HG03139 (cell line): Measurements from ENCODE around the gene ZNF274.
"Not testable (repeated sequence)": the region's sequence is repeated elsewhere in the genome, so short reads cannot be mapped to it uniquely, and the experiment has no call there.

Source experiments
- ATAC-seq: cut with Tn5 transposase; IDR thresholded peaks from one replicate; pipeline ENCODE4 v1.9.1; 2021; ENCODE audit not compliant: unreplicated experiment

The ZNF274 gene

GRCh38 chr19:58182989-58183816 is at the start of gene ZNF274:
Gene ZNF274, plus strand, starts transcription at chr19:58183061. Its CDS starts 905 bp downstream, at chr19:58183966.
- ATAC-seq: peak; percentile 77

GRCh38 chr19:58134244-58134643 is 48.6 kb upstream of the ZNF274 start:
- no peak for ATAC-seq

DNA sequence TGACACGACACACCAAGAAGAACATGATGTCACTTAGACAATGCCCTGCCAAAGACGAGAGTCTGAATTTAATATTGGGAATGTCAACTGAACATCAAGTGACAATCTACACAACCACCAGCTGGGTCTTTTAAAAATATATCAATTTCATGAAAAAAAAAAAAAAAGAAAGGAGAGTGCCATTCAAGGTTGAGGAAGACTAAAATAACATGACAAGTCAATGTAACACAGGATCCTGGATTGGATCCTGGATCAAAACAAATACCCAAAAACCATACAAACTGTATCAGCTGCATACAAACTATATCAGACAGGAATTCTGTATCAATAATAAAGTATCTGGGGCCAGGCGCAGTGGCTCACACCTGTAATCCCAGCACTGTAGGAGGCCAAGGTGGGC is 37.0 kb upstream of the ZNF274 start:
- no peak for ATAC-seq

- not testable (repeated sequence) for ATAC-seq
Measured at GRCh38 chr19:58147475-58147874, 35.4 kb upstream of the ZNF274 start.

- ATAC-seq: no peak
Measured at GRCh38 chr19:58150328-58150921, 32.4 kb upstream of the ZNF274 start, which contains the start of gene ZNF329. Gene ZNF329, minus strand, starts transcription at chr19:58150789. Its CDS starts 21,286 bp downstream, at chr19:58129503.

DNA sequence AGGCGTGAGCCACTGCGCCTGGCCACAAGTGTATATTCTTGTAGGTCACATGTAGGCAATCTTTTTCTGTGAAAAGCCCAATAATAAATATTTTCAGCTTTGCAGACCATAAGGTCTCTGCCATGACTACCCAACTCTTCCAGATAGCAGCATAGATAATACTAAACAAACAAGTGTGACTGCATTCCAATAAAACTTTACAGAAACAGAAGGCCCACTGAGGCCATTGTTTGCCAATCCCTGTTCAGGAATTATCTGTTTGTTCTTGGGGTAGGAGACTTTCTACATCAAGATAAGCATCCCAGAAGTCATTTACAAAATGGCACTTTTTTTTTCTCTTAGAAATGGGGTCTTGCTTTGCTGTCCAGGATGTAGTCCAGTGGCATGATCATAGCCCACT is 29.5 kb upstream of the ZNF274 start:
- ATAC-seq: no peak

- ATAC-seq: no peak
Measured at GRCh38 chr19:58154287-58154678, 28.6 kb upstream of the ZNF274 start.

- peak; percentile 60 for ATAC-seq
Measured at GRCh38 chr19:58154679-58155648, 27.9 kb upstream of the ZNF274 start.

GRCh38 chr19:58157045-58157728 is 25.7 kb upstream of the ZNF274 start:
- ATAC-seq: no peak

- ATAC-seq: no peak
Measured at GRCh38 chr19:58166268-58166667, 16.6 kb upstream of the ZNF274 start.

- no peak for ATAC-seq
Measured at GRCh38 chr19:58166708-58167280, 16.1 kb upstream of the ZNF274 start.

DNA sequence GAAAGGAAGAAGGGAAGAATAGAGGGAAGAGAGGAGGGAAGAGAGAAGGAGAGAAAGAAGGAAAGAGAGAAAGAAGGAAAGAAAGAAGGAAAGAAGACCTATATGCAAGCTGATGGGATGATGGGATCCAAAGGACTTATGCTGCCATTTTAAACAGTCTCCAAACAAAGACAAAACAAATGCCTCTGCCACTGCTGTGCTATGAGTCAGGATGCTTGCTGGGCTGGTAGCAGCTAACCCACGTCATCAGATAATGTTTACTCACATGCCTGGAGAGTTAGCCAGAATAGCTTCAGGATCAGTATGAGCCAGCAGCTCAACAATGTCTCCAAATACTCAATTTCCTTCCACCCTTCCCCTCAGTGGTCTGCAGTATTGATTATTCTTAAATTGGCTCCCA is 12.0 kb upstream of the ZNF274 start:
- ATAC-seq: no peak

GRCh38 chr19:58181902-58182576 is 822 bp upstream of the ZNF274 start:
- ATAC-seq: no peak

DNA sequence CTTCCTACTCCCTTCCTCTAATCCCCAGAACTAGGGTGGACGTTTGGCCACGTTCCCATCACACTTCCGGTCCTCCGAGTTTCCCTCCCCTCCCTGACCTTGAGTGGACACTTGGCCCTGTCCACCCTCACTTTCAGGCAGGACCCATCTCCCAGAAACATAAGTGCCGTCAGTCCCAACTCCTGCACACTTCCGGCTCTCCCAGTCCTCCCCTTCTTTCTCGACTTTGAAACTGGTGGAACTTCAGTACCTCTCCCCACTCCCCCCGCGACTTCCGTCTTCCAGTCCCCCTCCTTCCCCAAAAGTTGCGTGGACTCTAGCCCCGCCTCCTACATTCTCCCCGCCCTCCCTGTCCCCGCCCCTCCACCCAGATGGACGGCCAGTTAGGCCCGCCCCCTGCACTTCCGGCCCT is 278 bp upstream of the ZNF274 start:
- no peak for ATAC-seq

GRCh38 chr19:58183817-58184215 is 955 bp downstream of the ZNF274 start:
- ATAC-seq: no peak

- ATAC-seq: no peak
Measured at GRCh38 chr19:58196901-58197616, 14.2 kb downstream of the ZNF274 start.

GRCh38 chr19:58203814-58204475 is 21.1 kb downstream of the ZNF274 start:
- no peak for ATAC-seq

DNA sequence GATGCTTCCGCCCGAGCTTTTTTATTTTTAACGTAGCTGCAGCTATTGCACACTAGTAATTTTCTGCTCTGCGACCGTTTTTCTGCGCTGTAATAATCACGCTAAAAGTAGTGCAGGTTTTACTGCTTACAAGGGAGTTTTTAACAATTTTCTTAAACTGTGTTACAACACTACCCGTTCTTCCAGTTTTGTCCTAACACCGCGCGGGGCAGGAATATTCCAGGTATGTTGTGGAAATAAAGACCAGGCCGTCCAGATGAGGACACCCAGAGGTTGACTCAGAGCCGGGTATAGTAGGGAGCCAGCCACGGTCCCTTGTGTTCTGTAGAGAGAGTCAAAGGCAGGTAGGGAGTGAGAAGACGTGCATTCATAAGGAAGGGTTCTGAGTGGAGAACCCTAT is 21.7 kb downstream of the ZNF274 start:
- no peak for ATAC-seq

GRCh38 chr19:58209577-58209976 is 26.7 kb downstream of the ZNF274 start:
- no peak for ATAC-seq
